HG03342 (cell line): ENCODE results near the gene CCT5.
A peak's percentile ranks its signal among the peaks of the same experiment; 100 is the strongest.
"Not testable (repeated sequence)": the region's sequence is repeated elsewhere in the genome, so short reads cannot be mapped to it uniquely, and the experiment has no call there.

Source experiments
- ATAC-seq: cut with Tn5 transposase; IDR thresholded peaks from one replicate; pipeline ENCODE4 v1.9.1; 2021; ENCODE audit warnings: mild to moderate bottlenecking, moderate library complexity; ENCODE audit not compliant: unreplicated experiment

The CCT5 gene

DNA sequence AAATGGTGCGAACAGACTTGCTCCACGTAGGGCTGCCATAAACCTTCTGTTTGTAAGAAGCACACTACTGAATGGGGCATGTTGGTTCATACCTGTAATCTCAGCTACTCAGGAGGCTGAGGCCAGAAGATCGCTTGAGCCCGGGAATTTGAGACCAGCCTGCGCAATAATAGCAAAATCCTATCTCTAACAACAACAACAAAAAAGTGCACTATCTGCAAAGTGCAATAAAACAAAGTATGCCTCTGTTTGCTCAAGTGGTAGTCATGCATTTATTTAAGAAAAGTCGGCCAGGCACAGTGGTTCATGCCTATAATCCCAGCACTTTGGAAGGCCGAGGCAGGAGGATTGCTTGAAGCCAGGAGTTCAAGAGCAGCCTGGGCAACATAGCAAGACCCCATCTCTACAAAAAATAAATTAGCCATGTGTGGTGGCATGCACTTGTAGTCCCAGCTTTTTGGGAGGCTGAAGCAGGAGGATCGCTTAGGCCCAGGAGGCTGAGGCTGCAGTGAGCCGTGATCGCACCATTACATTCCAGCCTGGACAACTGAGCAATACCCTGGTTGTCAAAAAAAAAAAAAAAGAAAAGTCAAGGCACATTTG lies 5.6 kb upstream of the CCT5 start:
- no peak for ATAC-seq

DNA sequence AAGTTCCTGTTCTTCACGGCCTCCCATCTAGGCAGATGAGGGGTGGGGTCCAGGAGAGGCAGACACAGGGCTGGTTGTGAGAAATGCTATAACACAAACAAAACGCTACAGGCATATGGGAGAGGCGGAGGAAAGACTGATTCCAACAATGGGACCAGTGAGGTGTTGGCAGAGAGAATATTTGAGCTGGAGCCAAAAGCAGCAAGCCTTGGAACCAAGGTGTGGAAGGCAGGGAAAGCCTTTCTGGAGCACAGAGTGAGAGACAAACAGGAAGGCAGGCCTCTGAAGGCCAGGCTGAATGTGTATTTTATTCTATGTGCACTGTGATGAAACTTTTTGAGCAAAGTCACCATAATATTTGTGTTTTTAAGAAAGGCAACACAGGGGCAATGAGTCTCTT lies 3.3 kb upstream of the CCT5 start:
- ATAC-seq = no peak

DNA sequence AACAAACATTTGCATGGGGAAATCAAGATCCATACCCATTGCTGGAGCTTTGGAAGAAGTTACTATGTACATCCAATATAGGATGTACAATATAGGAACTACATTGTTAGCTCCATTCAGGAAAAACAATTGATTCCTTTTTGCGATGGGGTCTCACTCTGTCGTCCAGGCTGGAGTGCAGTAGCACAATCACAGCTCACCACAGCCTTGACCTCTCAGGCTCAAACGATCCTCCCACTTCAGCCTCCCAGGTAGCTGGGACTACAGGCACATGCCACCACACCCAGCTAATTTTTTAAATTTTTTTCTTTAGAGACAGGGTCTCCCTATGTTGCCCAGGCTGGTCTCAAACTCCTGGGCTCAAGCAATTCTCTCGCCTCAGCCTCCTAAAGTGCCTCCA lies 2.9 kb upstream of the CCT5 start:
- not testable (repeated sequence) for ATAC-seq

DNA sequence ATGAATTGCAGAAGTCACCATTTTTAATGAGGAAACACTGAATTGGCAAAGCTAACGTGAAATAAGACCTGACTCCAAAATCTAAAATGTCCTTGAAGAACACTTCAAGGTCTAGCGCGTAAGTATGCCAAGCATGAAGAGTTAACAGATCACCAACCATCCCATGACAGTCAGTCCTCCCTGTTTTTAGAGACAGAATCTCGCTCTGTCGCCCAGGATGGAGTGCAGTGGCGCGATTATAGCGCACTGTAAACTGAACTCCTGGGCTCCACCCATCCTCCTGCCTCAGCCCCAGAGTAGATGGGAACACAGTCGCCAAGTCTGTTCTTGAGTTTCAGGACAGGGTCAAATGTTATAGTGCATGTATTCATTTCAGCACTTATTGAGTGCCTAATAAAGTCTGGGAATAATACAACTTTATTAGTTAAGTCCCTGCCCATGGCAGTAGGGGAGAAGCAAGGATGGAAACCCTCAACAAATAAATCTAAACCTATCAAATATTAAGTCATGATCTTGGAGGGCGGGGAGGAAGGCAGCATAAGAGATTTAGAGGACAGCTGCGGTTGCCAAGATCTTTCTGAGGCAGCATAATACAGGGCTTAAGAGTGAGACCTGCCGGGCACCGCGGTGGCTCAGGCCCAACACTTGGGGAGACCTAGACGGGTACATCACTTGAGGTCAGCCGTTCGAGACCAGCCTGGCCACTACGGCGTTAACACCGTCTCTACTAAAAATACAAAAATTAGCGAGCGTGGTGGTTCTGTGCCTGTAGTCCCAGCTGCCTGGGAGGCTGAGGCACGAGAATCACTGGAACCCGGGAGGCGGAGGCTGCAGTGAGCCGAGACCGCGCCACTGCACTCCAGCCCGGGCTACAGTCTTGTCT lies 1.5 kb upstream of the CCT5 start:
- ATAC-seq = peak; percentile 1

DNA sequence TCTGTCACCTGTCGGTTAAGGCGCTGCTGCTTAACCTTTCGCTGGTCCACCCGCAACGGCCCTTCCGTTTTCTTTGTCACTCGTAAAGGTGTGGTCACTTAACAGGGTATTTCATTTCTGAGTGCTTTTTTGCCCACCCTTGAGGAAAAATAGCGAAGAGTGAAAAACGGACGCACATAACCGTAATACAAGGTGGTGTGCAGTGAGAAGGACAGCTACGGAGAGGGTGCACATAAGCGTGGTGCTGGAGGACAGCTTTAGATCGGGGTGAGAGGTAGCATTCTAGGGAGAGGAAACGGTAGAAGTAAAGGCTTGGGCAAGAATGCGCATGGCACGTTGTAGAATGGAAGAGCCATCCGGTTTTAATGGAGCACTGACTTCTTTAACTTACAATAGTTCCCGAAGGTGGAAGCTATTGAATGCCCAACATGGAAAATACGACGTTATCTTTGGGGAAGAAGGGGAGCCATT lies 761 bp downstream of the CCT5 start:
- ATAC-seq = no peak

DNA sequence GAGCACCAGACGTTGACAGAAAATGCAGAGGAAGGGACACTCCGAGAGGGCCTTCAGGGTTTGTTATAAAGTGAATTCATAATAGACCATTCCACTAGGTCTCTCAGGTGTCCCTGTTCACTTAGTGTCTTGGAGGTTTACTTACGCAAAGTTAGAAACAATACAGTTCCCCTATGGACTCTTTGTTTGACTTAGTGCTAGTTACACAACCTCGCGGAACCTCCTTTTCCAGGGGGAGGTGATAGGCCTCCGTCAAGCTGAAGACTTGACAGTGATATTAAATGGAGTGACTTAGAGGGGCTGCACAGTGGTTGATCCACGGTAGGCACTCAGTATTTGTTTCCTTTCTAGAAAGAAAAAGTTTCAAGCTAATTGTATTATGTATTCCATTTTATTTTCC lies 1.3 kb downstream of the CCT5 start:
- no peak for ATAC-seq

DNA sequence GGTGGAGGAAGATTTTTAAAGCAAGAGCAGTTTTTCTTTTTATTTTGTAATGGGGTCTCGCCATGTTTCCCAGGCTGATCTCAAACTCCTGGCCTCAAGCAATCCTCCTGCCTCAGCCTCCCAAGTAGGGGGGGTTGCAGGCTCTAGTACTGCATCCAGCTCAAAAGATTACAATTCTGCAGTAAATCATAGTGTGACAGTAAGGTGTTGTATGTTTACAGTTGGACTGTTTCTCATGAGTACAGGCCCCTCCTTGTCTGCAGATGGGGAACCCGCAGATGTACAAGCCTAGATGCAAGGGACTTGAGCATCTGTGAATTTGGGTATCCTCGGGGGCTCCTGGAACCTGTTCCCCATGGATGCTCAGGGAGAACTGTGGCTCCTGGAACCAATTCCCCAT lies 3.3 kb downstream of the CCT5 start:
- ATAC-seq = no peak

DNA sequence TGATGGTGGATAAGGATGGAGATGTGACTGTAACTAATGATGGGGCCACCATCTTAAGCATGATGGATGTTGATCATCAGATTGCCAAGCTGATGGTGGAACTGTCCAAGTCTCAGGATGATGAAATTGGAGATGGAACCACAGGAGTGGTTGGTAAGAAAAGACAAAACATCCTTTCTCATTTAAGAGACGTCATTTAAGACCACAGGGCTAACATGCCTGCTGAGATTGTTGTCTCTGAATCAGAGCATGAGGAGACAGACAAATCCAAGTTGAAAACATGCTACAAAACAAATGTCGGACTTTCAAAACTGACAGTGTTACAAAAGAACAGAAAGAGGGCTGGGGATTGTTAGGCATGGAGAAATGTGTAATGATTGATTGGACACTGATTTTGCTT lies 4.6 kb downstream of the CCT5 start:
- ATAC-seq = no peak

DNA sequence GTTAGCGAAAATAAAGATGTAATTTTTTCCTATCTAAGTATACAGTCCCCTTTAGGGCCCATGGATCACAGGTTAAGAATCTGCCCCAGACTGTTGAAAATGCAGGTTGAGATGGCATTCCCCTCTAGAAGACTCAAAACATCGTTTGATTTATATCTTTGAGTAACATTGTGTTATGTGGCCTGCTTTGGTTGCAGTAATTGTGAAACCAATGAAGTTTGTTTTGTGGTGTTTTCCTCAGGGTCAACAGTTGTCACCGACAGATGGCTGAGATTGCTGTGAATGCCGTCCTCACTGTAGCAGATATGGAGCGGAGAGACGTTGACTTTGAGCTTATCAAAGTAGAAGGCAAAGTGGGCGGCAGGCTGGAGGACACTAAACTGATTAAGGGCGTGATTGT lies 7.8 kb downstream of the CCT5 start:
- ATAC-seq = no peak

DNA sequence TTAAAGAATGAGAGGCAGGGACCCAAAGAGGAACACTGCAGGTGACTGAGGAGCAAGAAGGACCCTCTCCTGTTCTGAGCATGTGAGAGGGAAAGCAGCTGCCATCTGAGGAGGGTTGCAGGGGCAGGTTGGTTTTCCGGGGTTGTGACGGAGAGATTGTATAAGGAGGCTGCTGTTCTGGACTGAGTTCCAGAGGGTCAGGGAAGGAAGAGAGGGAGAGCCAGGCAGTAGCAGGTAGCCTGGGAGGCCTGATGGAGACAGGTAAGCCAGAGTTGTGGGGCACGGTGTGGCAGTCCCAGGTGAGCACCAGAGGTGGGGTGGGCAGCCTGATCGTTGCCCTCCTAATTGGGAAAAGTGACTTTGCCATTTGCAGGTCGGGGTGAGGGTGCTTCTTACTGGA lies 9.8 kb downstream of the CCT5 start:
- no peak for ATAC-seq

DNA sequence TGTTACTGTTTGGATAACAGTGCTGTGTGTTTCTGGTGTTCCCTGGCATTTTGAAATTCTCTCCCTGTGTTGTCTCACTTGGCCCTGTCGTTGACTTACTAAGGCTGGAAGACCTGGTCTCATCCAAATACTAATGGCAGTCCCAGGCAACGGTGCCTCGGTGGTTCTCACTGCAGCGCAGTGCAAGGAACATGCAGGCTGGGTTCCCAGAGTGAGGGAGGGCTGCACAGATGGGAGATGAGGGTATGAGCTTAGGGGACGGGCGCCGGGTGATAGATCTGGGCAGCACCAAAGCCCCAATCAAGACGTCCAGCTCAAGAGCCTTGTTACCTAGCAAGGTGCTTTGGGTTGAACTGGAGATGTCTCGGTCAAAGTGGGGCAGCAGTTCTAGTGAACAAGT lies 11.0 kb downstream of the CCT5 start:
- no peak for ATAC-seq

DNA sequence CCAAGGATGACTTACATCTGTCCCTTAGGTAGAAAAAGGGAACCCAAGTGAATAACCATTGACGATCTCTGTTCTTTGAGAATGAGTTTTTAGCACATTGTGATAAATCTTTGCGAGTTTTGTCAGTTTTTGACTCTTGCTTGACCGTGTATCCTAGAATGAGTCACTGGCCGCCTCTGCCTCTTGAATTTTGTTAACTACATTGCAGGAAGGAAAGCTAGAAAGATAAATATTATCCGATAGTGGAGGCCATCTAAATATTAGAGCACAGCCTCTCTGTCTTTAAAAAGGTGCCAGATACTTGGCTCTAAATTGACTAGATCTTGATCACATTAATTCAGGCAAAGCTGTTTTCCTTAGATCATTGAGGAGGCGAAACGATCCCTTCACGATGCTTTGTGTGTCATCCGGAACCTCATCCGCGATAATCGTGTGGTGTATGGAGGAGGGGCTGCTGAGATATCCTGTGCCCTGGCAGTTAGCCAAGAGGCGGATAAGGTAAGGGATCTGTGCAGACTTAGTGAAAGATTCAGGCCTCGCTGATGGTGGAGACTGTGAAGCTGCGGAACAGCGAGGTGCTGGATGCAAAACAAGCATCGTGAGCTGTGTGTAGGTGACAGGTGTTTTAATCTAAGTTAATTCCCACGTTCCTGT lies 12.2 kb downstream of the CCT5 start:
- no peak for ATAC-seq

DNA sequence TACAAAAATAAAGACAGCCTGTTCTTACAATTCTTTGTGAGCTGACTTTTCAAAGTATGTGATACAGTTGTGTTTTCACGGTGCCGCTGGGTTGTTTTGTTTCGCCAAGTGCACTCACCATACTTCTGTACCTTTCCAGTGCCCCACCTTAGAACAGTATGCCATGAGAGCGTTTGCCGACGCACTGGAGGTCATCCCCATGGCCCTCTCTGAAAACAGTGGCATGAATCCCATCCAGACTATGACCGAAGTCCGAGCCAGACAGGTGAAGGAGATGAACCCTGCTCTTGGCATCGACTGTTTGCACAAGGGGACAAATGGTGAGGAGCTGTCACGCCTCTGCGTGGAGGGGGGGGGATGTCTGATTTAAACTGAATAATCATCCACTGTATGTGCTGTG lies 12.9 kb downstream of the CCT5 start:
- ATAC-seq = no peak

DNA sequence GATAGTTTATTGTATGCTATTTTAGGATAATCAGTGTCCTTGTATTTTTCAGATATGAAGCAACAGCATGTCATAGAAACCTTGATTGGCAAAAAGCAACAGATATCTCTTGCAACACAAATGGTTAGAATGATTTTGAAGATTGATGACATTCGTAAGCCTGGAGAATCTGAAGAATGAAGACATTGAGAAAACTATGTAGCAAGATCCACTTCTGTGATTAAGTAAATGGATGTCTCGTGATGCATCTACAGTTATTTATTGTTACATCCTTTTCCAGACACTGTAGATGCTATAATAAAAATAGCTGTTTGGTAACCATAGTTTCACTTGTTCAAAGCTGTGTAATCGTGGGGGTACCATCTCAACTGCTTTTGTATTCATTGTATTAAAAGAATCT lies 14.5 kb downstream of the CCT5 start:
- ATAC-seq = no peak

DNA sequence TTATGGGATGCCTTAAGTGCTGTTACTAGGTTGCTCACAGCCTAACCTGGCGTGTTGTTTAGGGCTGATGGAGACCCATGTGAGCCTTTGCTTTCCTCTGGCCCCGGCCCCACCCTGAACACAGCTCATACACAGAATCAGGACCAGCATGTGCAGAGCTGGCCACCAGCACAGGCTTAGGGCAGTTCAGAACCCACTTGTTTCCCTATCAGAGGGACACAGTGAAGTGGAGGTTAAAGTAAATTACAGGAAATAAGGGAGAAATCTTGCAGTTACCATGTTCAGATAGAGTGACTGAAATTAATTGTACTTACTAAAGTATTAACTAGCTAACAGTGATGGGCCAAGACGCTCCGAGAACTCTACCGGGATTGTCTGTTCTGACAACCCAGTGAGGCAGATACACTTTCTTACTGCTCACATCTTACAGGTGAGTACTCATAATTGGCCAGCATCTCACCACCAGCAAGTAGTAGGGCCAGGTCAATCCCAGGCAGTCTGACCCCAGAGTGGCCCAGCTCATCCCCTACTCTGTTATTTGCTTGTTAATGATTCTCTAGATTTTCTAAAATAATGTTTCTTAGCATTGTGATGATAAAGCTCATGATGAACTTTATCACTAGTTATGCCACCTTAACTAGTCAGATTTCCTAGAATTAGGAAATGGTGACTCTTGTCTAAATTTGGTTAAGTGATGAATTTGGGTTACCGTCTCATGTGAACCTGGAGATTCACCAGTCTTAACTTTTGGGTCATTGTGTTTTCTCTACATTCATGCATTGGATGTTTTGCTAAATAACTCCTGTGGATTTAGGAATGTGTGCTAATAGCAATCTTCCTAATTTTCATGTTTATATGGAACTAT lies 15.4 kb downstream of the CCT5 start:
- ATAC-seq = no peak

DNA sequence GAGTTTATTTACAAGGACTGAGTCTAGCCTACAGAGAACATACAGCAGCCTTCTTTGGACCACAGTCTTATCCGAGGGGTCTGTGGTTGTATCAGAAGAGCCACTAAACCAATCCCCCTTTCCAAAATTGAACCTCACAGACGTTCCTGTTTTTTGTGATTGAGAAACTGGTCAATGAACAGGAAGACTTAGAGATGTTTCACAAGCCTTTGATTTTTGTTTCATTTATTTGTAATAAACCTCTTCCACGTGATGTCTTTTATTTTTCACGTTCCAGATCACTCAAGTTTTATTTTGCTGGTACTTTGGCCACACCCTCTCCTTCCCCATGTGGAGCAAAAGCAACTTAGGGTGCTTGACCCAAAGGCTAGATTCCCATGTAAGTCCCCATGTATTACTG lies 16.1 kb downstream of the CCT5 start:
- no peak for ATAC-seq

DNA sequence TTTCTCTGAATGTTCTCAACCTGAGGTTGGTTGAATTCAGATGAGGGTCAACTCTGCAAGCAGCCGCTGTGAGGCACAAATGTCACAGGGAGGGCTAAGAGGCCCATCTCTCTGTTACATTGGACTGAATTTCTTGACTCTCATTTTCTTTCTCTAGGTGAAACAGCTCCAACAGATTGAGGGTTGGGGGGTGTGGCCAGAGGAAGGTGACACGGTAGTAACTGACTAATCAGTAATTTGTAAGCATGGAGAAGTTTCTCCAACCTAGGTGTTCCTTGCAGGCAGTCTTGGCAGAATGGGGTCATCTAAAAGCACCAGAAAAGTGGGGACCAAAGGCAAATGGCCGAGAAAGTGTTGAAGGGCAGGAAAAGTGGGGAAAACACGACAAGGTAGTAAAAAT lies 16.8 kb downstream of the CCT5 start:
- ATAC-seq = no peak

DNA sequence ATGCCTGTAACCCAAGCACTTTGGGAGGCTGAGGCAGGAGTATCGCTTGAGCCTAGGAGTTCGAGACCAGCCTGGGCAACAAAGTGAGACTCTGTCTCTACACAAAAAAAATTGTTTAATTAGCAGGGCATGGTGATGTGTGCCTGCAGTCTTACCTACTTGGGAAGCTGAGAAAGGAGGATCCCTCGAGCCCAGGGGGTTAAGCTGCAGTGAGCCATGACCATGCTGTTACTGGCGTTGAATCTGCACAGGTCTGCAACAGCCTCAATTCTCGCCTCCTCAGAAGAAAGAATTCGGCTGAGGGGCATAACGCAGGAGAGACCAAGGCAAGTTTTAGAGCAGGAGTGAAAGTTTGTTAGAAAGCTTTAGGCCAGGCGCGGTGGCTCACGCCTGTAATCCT lies 18.0 kb downstream of the CCT5 start:
- ATAC-seq = no peak

DNA sequence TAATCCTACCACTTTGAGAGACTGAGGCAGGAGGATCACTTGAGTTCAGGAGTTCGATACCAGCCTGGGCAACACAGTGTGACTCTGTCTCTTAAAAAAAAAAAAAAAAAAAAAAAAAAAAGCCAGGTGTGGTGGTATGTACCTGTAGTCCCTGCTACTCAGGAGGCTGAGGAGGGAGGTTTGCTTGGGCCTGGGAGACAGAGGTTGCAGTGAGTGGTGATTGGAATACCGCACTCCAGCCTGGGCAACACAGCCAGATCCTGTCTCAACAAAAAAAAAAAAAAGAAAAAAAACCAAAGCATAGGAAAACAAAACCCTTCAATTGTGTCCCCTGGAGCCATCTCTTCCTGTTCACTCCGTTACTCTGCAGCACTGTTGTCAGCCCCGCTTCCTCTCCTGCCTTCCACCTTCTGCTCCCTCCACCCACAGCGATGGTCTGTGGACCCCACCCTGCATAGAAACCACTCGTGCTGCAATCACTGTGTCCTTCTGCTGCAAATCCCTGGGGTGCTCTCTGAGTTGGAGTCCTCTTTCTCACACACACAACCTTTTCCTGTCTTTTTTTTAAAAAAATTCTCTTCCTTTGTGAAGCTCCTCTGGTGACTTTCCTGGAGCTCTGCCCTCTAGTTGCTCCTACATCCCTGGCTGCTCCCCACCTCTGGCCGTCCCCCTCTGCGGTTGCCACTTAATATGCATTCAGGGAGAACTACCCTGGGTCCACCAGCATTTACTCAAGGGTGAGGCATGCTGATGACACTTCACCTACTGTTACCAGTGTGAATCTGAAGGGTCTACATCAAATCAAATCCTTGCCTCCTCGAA lies 22.2 kb downstream of the CCT5 start:
- ATAC-seq = no peak

DNA sequence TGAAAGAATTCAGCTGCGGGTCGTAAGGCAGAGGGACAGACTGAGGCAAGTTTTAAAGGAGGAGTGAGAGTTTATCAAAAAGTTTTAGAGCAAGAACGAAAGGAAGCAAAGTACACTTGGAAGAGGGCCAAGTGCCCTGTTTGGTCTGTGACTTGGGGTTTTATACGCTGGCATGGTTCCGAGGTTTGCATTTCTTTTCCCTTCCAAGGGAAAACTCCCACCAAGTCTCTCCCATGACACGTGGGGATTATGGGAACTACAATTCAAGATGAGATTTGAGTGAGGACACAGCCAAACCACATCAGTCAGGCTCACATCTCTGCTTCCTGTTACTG lies 22.8 kb downstream of the CCT5 start:
- not testable (repeated sequence) for ATAC-seq
